Stimulated activated CD8-positive, alpha-beta memory T cell treated with anti-CD3 and anti-CD28 coated beads, Interleukin-12 subunit alpha, Interleukin-12 subunit beta, amount 100 ng/mL, for 1 hour (primary cell): ENCODE data around the gene FNDC3B.
"Not testable (repeated sequence)": the region's sequence is repeated elsewhere in the genome, so short reads cannot be mapped to it uniquely, and the experiment has no call there.

Experiments
- DNase-seq: peaks from one replicate; pipeline ENCODE4 v3.0.0-alpha.2; 2020; ENCODE audit warnings: low read depth

The FNDC3B gene

DNA sequence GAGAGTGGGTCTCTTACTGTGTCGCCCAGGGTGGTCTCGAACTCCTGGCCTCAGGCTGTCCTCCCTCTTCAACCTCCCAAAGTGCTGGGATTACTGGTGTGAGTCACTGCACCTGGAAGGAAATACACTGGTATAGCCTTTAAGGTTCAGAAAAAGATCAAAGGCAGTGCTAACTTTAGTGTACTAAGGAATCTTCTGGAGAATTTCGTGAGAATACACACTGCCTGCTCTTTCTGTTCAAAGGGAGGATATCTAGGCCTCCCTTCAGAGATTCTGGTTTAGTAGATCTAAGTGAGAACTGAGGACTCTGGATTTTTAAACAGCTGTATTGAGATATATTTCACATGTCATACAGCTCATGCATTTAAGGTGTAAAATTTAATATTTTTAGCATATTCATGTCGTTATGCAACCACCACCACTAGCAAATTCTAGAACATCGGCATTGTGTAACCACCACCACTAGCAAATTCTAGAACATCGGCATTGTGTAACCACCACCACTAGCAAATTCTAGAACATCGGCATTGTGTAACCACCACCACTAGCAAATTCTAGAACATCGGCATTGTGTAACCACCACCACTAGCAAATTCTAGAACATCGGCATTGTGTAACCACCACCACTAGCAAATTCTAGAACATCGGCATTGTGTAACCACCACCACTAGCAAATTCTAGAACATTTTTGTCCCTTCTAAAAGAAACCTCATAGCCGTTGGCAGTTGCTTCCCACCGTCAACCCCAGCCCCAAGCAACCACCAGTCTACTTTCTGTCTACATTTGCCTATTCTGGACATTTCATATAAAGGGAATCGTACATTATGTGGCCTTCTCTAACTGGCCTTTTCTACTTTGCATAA lies 54.4 kb downstream of the FNDC3B start:
- DNase-seq: not testable (repeated sequence)

DNA sequence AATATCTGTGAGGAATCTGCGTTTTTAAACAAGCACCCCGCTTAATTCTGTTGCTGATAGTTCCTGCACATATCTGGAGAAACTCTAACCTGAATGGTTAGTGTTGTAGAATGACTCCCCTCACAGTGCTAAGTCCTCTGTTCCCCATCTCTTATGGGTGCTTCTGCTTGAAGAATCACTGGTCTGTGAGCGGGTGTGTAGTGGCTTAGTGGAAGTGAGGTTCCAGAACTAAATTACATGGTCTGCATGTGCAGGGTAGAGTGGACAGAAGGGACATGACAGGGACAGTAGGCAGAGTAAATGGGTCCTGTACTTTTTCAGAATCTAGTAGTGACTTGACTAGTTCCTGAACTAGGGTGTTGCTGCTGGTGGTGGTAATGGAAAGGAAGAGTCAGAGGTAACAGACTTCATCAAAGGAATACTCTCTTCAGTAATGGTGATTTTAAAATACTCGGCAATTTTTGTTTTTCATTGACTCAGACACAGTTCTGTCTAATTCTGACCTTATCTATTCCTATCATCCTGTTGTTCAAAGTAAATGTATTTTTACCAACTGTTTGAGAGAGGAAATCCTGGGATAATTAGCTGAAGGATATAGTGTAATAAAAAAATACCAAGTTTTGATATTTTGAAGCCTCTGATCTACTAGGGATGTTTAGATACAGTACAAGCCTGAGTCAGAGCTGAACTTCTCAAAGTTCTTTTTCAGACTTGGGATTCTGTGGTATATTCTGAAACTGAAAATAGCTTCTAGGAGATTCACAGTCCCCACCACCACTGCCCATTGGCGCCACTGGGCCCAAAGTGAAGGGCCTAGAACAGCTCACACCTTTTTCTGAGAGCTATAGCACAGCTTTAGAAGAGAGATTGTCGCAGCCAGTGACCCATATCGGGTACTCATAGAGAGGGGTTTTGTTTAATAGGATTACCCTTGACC lies 55.5 kb downstream of the FNDC3B start:
- DNase-seq: no peak

DNA sequence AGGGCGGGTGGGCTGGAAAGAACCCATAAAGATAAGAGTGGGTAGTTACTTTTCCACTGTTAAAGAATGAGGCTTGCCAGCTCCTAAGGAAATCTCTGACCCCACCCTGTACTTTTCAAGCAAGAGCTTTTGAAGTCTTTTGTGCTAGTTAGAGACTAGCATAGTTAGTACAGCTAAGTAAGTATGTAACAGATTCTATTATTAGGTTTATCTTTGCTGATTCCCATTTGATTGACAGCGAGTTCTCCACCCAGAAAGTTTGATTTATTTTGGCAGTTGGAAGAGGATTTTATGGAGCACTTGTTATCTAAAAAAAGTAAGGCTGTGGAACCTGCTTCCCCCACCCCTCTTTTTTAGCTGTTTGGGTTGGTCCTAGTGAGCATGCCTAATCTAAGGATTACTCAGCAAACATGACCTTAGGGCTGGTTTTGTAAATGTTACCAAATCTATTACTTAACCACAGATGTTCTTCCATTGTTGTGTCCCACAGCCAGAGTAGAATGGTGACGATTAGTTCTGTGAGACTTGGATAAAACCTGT lies 57.6 kb downstream of the FNDC3B start:
- DNase-seq: no peak

DNA sequence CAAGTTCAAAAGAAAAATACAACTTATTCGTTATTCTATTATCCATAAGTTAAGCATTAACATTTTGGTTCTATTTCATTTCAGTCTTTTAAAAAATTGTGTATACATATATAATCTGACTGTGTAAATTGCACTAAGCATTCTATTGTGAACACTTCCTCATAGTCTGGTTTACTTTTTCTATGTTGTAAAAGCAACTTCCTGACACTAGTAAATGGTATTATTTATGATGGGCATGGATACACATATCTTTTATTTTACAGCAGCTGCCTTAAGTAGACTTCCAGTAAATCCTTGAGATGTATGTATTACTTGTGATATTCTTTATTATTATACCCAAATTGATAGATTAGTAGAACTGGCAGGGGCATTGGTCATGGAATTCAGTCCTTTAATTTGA lies 58.2 kb downstream of the FNDC3B start:
- DNase-seq: no peak

DNA sequence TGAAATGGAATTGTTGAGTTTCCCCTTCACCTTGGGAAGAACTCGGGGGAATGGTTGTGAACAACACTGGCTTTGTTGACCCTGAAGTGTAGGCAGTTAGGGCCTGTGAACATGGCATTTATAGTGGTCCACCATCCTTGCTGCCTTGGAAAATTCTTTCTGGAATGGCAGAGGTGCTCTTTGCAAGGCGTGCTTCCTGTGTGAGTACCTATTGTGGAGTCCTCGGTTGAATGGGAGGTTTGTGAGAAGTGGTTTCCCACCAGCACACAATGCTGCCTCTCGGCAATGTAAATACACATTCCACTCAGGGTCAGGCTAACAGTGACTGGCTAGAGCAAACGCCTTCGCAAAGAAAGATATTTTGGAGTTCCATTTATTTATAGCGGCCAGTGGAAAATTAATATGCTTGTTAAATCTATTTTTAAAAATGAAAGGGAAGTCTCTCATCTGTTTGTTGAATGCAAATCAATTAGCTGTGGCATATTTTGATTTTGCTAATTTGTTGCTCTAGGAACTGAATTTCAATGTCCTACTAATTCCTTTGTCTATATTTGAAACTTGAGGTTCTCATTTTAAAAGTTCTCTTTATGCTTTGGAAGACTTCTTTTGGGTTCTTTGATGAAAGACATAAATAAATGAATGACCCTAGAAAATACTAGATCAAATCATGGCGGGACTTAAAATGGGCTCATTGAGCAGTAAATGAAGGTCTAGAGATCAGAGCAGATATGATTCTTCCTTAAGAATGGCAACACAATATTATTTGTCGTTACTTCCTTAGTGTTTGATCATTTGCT lies 59.5 kb downstream of the FNDC3B start:
- DNase-seq: no peak

DNA sequence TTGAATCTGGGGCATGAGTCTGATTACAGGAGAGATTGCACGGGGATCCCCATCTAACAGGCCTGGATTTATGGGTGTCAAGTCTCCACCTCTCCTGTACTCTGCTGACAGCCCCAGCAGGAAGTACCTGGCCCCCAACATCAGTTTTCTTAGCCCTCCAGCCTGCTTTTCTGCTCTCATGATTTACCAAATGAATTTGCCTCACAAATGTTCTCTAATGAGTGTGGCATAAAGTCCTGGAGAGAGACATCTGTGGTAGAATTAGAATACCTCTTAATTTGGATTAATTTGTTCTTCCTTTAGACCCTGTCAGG lies 60.1 kb downstream of the FNDC3B start:
- no peak for DNase-seq

DNA sequence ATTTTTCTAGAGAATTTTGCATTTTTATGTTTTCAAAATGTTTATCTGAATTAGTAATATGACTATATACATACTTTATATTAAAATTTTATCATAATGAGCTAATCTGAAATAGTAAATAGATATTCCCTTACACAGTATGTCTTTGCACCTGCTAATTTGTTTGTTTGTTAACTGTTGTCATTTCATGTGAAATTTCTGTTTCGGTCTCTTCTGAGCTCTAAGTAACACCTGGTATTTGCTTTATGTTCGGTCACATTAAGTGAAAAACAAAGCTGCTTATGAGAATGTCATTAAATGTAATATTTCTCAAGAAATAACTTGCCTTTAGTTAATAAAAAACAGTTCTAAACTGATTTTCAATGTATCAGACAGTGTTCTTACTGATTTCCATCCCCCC lies 61.1 kb downstream of the FNDC3B start:
- DNase-seq: no peak

DNA sequence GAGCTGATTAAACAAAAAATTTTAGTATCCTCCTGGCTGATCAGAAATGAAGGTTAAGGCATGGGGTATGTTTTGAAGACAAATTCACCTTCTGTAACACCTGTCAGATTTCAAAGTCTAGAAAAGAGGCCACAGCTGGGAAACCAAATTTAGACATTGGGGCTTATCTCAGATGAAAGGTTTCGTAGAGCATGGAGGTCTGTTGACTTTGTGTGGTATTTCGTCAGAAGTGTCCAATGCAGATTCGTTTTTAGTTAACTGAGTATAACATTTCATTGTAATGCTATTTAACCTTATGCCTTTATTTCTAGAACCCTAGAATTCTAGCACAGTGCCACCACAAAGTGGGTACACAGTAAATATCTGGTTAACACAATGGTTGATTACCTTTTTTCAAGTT lies 61.7 kb downstream of the FNDC3B start:
- no peak for DNase-seq

DNA sequence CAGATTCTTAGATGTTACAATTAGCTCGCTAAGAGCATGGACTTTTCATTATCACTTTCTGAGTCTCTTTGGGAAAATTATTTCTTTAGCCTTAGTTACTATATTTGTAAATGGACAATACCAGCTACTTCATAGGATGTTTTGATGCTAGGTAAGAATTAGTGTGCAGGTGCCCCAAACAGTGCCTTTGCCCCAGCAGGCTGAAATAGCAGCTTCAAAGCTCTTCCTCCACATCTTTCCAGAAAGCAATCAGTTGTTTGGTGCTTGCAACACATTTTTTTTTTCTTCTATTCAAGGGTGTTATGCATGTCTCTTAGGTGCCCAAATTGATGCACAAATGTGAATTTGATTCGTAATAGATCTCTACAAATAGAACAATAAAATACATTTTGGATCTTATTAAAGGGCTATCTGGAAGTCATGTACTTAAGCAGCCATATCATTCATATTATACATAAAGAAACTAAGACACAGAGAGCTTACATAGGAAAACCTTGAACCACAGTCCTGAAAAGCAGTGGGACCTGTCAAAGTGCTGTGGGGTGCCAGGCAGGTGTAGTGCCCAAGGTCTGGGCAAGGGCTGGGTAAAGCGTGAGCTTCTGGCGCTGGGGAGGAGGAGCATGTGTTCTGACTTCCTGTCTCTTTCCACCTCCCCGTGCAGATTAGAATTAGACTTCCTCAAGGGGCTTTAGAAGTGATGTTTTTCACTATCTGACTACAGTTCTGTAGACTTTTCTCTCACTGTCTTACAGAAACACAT lies 62.9 kb downstream of the FNDC3B start:
- DNase-seq: no peak

DNA sequence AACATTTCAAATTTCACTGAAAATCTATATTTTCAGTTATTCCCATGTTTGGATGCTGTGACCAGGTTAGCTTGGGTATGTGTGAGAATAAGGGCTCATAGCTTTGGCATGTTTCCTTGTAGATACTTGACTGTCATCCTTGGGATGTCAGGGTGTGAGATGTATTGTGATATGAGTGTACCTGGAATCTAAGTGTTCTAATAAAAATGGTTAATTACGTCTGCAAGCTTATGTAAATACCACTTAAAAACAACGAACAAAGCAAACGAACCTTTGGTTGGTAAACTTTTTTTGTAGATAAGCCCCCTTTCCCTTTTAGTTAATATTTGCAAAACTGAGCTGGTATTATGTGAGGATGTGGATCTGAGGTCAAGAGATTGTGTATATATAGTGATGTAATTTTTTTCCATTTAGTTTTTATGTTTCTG lies 63.5 kb downstream of the FNDC3B start:
- no peak for DNase-seq

DNA sequence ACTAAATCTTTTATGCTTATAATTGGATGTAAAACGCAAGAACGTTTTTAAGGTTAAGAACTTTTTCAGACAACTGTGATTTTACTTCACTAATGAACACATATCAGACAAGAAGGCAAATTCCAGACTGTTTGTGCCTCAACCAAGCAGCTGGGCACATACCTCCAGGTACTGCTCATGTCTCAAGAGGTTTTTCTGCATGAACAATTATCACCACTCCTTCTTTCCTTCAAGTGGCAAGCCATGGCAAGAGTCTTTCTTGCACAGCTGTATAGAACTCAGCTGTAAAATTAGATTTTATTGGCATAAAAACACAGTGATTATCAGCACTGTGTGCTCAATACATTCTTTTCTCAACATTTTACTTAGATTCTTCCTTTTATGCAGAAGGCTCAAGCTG lies 64.3 kb downstream of the FNDC3B start:
- DNase-seq: no peak

DNA sequence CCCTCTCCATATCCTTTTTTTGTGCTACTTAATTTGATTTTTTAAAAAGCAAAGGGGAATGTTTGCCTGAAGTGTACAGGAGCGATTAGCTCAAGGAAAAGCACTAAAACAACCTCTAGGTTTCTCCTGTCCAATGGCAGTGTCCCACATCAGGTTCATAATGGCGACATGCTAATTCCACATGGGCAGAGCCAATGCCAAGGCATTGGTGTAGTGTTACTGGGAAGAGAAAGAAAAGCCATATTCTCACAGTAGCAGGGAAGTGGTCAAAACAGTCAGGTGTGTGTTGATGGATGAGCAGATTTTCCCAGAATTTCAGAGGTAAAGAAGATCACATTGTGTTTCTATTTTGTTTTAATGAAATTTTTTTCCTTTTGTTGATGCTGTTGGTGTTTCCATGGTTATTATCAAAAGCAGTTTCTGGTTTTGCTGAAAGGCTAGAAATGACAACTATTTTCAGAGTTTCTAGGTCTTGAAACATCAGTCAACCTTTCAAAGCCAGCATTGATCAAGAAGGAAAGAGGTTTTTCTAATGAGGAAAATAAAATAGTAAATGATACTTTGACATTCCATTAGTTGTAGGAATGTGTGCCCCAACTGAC lies 65.2 kb downstream of the FNDC3B start:
- DNase-seq: no peak

DNA sequence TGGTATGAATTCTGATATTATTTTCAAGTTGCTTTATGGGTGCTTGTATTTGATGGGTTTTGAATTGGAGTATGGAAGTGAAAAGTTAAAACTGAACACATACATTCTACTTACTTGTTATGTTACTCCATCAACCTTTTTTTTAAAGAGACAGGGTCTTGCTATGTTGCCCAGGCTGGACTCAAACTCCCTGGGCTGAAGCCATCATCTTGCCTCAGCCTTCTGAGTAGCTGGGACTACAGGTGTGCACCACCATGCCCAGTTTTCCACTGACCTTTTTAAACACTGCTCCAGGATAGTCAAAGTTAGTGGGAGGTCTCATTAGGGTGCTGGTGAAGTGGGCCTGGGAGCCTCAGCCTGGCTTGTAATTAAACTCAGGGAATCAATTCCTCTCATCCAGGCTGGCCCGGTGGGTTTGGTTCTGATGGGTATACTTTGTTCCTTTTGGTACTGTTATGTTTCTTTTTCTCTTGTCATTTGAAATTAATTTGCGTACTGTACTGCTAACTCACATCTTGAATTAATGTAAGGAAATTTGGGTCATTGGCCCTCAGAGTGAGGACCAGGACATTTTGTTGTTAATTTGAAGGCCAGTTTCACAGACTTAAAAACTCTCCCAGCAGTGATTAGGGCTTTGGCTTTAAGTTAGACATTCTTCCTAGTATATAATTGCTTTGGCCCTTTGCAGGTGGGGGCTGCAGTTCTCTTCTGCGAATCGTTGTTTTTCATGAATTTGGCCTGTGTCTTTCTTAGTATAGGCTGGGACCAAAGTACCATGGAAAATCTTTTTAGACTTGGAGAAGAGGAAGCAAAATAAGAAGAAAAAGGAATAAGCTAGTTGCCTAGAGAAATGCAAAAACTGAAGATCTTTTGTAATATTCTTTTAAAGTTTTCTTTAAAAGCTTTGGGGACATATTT lies 66.9 kb downstream of the FNDC3B start:
- no peak for DNase-seq

DNA sequence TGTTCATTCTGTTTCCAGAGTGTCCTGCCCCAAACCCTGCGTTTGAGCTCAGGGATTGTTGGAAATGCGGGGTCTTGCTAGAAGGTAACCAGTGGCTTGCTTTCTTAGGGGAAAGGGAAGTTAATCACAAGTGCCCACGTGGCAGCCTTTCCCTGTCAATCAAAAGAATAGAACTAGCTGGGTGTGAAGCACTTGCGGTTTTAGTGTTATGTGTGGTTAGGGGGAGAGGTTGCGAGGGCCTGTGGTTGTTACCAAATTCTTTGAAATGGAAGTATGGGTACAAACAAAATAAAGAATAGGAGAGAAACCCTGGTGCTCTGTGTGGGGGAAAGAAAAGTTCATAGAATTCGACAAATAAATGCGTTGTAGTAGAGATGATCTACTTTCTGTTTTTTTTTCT lies 67.6 kb downstream of the FNDC3B start:
- peak; percentile 47 for DNase-seq

DNA sequence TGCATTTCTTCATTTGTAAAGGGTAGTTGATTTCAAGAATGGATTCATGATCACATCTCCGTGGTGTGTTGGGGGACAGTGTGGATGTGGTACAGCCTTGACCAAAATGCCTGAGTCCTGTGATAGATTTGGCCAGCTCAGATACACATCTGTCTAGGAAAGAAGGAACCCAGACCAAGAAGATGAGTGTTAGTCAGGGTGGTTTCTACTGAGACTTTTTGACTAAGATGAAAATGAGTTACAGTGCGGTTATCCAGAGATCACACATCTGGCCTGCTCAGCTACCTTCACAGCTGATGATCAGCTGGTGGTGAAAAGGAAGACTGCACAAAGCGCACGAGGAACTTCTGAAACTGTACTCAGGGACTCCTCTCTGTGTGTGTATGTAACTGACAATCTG lies 68.0 kb downstream of the FNDC3B start:
- no peak for DNase-seq

DNA sequence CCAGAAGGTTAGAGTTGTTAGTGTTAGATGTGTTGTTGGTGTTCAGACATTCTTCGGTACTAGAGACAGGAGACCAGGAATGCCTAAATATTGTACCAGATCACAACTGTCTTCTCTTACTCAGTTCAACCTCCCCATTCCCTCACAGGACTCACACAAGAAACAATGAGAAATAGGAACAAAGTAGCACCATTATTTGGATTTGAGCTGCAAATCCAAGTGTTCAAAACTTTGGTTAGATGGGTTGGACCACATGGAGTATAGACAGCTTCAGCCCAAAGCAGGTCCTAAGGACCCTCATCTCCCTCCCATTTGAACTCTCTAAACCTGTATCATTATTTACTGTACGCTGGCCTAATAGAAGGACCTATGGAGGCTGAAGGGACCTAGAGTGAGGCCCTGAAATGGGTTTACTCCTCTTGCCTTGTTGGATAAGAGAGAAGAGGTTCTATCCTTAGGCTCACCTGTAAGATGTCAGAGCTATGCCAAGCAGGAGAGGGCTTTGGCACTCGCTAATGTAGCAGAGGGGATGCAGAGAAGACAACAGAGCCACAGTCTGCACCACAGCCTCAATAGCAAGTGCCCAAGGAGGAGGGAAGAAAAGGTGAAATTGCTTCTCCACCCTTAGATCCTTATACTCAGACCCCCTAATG lies 70.9 kb downstream of the FNDC3B start:
- DNase-seq: no peak

DNA sequence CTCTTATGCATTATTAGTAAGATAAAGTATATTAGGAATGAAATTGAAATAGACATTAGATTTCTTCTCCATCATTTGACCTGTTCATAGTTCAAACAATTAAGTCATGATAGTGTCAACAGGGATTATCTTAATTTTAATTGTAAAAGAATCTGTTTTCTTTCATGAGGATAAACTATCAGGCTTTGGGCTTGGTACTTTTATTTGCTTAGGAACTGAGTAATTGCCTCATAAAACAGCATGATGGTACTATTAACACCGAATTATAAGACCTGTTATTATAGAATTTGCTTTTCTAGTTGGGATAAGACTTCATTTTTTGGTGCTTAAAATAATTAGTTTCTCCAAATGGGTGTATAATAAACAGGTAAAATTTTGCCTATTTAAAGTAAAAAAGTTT lies 71.8 kb downstream of the FNDC3B start:
- DNase-seq: no peak

DNA sequence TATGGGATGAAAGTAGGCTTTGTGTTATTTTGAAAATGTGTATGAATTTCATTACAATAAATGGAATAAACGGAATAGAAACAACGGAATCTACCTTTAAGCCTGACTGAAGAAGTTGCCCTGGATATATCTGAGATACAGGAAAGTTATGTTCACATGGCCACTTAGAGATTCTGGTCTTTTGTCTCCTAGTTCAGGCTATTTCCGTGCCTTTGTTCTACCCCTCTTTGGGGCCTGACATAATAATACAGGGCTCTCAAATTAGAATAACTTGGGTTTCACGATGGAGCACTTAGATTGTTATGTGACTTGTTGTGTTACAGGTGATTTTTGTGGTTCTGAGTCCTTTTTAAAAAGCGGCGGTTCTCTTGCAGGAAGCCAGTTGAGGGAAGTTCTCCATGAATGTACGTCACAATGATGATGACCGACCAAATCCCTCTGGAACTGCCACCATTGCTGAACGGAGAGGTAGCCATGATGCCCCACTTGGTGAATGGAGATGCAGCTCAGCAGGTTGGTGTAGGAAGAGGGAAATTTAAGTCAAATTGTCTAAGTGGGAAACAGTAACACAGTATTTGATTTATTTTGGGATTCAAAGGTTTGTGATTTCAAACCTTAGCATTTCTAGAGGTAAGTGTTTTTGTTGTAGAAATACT lies 72.8 kb downstream of the FNDC3B start:
- DNase-seq: no peak

DNA sequence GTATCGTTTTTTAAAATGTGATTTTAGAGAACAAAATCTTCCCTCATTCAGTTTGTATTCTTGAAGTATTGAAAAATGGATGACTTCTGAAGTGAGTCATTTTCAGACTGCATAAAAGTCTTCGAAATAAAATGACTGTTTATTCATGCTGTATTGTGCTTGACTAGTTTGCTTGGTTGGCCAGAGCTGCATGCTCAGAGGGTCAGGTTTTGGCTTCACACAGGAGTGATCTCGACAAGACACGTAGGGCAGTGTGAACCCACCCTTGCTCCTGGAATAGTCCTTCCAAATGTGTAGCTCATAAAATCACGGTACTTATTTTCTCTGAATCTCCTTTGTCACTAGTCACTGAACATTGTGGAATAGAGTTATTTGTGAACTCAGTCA lies 73.3 kb downstream of the FNDC3B start:
- DNase-seq: no peak
